ENCODE results near the gene ADIG.

The ADIG gene

DNA sequence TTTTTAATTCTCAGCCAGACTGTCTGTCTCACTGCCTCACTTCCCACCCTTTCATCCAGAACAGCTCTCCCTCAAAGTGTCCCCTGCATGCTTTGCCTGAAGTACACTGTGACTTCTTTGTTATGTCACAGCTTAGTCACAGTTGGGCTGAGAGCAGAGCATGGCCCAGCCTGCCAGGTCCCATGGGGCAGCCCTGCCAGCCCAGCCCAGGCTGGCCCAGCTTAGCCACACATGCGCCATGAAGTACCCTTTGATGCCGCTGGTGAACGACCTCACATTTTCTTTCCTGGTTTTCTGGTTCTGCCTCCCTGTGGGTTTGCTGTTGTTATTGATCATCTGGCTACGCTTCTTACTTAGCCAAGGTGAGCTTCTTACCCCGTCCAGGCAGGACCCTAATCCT lies at the start of gene ADIG:
ADIG (plus strand) TSS at position 185 of the 400 bp plus-strand sequence; CDS start at position 239, 54 bp downstream.
- no peak for DNase-seq (ENCODE audit: low read depth in 2 of 3, low spot score in 2 of 3)

DNA sequence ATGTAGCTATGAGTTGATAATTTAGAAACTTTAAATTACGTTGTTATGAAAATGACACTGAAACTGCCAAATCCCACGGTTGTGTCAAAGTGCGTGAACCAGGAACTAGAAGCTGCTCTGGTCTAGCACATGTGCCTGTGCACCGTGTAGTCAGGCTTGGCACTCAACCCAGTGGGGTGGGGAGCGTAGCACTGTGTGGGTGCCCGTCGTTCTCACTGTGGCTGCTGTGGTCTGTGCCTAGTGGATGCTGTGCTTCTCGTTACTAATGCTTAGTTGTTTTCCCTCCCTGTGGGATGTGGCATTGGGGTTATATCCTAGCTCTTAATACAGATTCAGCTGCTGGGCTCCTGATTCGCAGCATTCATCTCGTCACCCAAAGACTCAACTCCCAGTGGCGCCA lies 46.2 kb upstream of the ADIG start:
- no peak for DNase-seq (ENCODE audit: low read depth in 2 of 3, low spot score in 2 of 3)

DNA sequence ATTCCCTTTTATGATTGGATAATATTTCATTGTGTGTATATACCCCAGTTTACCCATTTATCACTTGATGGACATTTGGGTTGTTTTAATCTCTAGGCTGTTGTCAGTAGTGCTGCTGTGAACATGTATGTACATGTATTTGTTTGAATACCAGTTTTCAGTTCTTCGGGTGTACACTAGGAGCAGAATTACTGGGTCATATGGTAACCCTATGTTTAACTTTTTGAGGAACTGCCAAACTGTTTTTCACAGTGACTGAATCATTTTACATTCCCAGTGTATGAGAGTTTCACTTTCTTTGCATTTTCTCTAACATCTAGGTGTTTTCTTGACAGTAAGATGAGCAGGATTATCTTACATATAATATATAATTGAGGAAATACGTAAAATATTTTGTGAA lies 44.7 kb upstream of the ADIG start:
- no peak for DNase-seq (ENCODE audit: low read depth in 2 of 3, low spot score in 2 of 3)

DNA sequence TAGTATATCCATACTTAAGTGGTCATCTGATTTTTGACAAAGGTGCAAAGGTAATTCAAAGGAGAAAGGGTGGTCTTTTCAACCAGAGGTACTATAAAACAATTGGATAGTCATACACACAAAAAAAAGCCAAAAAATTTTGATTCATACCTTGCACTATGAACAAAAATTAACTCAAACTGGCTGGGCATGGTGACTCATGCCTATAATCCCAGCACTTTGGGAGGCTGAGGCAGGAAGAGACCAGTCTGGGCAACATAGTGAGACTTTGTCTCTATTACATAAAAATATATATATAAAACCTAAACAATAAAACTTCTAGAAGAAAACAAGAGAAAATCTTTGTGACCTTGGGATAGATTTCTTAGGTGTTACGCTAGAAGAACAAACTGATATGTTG lies 43.8 kb upstream of the ADIG start:
- no peak for DNase-seq (ENCODE audit: low read depth in 2 of 3, low spot score in 2 of 3)

DNA sequence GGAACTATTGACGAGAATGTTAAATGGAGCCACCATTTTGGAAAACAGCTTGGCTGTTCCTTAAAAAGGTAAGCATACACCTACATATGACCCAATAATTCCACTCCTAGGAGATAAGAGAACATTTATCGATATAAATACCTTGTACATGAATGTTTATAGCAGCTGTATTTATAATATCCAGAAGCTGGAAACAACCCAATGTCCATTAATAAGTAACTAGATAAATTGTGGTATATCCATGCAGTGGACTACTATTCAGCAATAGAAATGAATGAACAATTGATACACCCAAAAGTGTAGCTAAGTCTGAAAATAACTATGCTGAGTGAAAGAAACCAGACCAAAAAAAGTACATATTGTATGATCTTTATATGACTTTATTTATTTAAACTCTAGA lies 42.2 kb upstream of the ADIG start:
- no peak for DNase-seq (ENCODE audit: low read depth in 2 of 3, low spot score in 2 of 3)

DNA sequence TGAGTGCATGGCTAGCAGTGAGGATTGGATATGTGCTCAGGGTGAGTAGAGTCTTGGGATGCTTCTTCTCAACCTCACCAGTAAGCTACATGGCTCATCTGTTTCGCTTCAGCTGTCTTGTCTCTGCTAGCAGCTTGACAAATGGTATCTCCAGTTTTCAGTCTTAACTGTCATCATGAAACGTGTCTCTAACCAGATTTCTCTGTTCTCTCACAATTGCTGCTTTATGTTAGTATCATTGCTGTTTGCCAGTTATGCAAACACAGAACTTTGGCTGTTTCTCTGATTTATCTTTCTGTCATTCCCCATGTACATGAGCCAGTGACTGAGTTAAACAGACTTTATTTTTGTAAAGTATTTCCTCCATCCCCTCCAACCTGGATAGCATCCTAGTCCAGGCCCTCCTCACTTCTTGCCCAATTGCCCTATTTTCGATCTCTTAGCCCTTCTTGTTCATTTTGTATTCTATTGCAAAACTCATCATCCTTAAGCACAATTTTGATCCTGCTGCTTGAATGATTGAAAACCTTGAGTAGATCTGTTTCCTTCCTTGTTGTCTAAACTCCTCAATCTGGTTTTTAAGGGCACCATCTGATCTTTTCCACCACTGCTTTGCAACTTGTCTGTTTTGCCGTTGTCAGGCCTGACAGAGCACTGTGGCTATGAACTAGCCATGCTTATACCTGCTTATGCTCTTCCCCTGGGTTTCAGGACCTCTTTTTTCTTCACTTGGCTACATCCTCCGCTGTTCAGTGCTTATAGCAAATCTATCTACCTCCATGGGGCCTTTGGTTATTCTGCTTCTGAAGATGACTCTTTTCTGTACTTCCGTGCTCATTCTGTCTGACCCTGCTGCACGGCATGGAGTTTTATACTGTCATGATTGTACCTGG lies 37.7 kb upstream of the ADIG start:
- DNase-seq (ENCODE audit: low read depth in 2 of 3, low spot score in 2 of 3), result no peak

DNA sequence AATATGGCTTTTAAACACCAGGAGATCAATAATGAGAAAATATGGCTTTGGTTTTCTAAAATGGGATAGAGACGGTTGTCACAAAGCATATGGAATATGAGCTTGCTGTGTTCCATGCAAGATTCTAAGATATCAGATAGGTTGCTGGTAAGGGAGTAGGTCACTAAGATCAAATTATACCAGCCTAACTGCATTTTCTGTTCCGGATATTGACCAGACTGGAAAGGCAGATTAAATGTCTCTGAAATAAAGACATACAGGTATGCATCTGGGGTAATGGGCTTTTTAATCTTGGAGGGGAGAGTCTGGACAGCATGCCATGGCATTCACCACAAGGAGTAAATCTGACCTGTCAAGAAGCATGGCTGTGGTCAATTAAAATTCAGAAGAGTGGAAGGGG lies 35.2 kb upstream of the ADIG start:
- DNase-seq (ENCODE audit: low read depth in 2 of 3, low spot score in 2 of 3), result no peak

DNA sequence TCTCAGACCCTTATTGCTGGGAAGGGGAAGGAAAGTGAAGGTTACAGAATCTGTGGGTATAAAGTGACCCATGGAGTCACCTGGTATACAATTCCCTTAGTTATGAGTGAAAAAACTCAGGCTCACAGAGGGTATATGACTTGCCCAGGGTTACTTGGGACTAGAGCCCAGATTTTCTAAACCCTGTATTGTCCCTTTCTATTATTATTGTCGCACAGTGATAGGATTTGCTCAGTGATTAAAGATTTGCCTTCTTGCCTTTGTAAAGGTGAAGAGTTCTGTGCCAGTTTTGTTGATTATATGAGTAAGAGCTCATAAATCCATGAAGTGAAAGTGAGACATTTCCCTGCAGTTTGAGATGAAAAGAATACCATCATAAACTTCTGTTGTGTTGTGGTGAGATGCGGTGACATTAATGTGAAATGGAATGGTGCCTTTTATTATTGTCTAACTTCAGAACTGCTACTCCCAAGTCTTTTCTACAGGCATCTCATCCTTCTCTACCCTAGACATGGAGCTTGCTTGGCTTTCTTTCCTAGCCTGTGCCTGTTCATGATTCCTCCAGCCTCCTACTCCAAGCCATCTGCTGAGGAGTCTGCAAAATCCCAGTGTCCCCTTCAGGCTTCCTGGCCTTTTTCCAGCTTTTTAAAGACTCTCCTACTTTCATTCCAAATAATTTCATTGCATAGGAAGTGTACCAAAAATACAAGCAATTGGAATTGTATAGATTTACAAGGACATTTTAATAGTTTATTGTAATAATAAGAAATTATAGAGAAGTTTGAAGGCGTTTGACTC lies 33.5 kb upstream of the ADIG start:
- DNase-seq (ENCODE audit: low read depth in 2 of 3, low spot score in 2 of 3), result no peak

DNA sequence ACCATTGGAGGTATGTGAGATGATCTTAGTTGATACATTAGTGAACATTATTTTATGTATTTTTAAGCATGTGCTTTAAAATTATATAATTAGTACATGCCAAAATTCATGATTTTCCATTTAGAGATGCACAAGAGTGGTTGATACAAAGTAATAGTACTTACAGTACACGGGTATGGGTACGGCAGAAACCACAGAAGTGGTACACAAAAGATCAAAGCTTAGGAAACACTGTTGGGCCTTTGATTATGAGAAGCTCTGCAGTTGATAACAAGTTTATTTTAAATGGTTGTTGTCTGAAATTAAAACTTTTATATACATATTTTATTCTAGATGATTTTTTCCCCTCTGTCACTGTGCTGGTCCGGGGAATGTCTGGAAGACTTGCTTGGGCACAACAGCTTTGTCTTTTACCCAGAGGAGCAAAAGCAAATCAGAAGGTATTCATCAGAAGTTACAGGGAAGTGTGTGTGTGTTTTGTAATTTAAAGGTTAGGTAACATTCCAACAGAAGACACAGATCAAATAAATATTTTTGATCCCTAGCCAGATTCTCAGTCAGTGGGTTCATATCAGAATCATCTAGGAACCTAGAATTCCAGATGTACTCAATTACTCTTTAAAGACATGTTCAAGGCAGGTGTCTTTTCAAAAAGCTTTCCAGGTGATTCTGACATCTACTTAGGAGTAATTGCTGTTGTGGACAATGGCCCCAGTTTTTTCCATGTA lies 32.5 kb upstream of the ADIG start:
- DNase-seq (ENCODE audit: low read depth in 2 of 3, low spot score in 2 of 3), result no peak

DNA sequence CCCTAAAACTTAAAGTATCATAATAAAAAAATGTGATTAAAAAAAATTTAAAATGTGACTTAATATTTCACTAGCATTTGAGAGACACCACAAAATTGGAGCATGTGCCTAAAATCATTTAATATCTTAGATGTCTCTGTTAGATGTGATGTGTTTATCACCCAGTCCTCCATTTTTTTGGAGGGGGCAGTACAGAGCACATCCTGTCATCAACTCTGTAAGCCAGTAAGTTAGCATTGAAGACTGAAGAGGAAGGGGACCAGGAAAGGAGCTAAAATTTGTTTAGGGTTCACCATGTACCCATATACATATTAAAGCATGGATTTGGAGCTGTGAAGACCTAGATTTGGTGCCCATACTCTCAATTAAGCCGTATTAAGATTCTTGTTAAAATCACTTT lies 30.7 kb upstream of the ADIG start:
- DNase-seq (ENCODE audit: low read depth in 2 of 3, low spot score in 2 of 3), result no peak

DNA sequence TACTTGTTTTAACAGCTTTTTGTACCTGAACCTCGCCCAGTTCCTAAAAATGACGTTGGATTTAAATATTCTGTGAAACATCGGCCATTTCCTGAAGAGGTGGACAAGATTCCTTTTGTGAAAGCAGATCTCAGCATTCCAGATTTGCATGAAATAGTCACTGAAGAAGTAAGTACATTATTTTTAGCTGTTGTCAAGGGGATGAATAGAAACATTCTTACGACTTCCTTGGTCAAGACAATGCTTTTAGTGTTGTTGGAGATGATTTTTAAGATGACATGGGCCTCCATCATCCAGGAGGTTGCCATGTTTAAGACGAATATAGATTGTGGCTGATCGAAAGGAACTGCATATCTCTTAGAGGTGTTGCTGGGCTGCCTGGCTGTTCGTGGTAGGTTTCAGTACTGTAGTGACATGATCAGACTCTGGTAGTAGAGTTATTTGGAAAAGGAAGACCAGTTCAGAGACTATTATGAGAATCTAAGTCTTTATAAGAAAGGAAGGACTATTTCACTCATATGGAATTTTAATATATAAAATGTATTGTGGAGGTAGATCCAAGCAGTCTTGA lies 29.9 kb upstream of the ADIG start:
- no peak for DNase-seq (ENCODE audit: low read depth in 2 of 3, low spot score in 2 of 3)

DNA sequence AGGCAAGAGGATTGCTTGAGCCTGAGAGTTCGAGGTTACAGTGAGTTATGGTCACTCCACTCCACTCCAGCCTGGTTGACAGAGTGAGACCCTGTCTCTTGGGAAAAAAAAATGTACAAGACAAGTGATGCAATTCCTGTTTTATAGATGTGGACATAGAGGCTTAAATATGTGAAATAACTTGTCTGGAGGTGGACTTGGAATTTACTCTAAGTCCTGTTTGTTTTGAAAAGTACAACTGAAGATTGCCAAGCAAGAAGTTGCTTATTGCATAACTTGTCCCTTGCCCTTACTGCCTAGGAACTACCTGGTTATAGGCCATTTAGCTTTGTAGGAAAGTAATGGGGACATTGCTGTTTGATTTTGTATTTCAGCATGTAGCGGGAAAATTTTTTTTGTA lies 26.0 kb upstream of the ADIG start:
- DNase-seq (ENCODE audit: low read depth in 2 of 3, low spot score in 2 of 3), result no peak

DNA sequence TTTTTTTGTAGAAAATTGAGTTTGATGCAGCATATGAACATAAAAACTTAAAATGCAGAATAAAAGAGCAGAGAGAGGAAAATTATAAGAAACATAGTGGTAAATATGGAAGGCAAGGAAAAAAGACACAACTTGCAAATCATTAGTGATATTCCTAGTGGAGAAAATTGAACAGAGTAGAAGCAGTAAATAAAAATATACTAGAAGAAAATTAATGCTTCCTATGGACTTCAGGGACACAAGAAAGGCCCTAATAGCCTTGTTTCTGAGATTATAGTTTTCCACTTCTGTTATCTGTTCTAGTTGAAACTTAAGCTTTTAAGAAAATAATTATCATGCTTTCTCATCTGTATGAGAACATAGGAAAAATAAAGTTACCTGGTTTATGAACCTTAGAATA lies 25.6 kb upstream of the ADIG start:
- no peak for DNase-seq (ENCODE audit: low read depth in 2 of 3, low spot score in 2 of 3)

DNA sequence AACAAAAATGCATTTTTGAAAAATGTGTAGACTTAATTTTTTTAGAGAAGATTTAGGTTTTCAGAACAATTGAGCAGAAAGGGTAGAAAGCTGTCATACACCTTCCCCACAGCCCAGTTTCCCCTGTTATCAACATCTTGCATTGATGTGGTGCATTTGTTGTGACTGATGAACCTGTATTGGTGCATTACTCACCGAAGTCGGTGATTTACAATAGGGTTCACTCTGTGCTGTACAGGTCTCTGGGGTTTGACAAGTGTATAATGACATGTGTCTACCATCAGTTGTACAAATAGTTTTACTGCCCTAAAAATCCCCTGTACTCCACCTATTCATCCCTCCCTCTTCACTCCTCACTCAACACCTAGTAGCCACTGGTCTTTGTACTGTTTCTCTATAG lies 23.8 kb upstream of the ADIG start:
- DNase-seq (ENCODE audit: low read depth in 2 of 3, low spot score in 2 of 3), result no peak

DNA sequence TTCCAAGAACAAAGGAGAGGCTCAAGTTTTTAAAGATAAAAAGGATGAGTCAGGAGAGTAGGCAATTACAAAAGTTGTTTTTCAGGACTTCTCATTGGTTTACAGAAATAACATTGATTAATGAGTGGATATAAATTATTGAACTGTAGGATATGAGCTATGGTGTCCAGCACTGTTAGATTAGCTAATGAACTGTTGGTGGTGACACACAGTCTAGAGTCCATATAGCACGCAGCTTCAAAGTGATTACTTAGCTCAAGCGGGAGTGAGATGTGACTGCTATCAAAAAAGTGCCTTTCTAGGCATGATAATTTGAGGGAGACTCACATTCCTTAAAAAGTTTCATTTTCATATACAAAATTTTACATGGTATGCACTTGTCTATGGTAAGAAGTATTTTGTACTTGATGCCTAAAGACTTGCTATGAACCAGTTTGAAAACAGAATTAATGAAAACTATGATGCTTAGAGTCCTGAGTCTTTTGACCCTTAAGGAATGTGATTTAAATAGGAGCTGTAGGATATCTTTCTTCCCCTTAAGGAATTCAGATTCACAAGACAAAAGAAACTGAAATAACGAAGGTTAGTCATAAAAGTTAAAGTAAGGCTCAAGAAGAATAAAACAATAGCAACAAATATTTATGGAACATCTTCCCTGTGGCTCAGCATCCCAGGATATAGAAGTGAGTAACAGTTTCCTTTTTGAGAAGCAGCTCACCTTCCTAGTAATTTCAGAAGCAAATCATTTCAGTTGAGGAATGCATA lies 22.2 kb upstream of the ADIG start:
- DNase-seq (ENCODE audit: low read depth in 2 of 3, low spot score in 2 of 3), result no peak

DNA sequence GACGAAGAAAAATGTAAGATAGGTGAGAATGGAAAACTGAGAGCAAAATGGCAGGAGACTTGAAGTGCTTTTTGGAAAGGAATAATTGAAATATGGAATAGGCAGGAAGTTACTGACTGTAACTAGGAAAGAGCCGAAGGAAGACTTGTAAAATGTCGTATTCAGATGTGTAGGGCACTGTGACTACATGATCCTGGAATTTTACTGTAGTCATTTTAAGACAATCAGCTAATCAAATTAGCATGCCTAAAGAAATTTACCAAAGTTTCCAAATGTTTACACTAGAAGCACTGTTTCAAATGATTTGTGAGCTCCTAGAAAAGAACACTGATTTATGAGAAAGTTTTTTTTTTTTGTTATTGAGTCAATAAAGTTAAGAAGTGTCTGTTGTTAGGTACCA lies 21.2 kb upstream of the ADIG start:
- DNase-seq (ENCODE audit: low read depth in 2 of 3, low spot score in 2 of 3), result no peak

DNA sequence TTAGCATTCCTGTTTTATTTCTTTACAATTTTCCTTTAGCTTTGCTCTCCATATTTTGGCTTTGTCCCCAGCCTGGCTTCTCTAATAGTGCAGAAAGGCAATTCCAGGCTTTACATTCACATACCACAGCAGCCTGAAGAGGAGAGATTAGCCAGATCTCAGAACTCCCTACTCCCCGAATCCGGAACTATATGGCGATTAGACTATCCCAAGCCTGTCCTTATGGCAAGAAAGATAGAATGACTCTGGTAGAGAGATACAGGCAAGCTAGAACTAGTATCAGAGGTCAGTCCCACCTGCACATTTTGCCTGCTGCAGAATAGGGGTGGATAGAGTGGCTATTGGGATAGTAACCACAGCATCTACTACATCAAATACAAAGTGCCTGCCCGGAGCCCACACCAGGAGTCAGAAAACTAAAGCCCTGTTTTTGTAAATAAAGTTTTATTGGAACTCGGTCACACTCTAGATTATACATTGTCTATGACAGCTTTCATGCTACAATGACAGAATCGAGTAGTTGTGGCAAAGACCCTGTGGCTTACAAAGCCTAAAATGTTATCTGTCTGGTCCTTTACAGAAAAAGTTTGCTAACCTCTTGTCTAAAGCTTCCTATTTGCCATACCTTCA lies 17.1 kb upstream of the ADIG start:
- no peak for DNase-seq (ENCODE audit: low read depth in 2 of 3, low spot score in 2 of 3)

DNA sequence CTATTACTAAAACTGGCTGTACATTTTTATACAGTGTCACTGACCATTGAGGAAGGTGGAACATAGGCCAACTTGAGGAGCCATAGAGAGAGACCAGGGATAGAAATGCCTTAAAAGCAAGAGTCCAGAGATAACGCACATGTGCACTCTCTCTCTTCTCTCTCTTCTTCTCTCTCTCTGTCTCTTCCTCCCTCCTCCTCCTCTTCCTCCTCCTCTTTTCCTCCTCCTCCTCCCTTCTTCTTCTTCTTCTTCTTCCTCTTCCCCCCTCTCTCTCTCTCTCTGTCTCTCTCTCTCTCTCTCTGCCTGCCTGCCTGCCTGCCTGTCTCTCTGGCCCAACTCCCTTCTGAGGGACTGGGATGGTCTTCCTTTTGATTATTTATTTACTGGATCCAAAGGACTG lies 16.3 kb upstream of the ADIG start:
- no peak for DNase-seq (ENCODE audit: low read depth in 2 of 3, low spot score in 2 of 3)

DNA sequence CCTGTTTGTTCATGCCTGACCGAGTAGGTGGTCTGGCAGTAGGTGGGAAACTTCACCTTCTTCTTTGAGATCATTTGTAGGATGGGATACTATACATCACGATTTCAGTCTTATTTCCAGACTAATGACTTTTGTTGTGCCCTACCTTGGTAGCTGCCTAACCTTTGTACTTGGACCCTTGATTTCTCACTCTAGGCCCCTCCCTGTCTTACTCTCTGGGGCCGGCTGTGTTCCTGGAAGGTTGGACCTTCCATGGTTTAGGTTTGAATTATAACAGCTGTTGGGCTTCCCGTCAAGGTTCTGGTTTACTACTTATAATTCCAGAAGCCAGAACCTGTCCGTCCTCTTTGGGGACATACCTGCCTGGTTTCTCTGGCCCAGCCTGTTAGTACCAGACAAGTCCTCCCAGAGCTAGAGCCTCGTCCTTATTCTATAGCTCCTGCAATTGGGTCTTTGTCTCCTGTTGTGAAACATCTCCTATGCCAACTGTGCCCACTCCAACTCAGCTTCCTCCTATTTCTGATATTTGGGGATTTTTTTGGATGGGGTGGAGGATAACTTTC lies 14.9 kb upstream of the ADIG start:
- DNase-seq (ENCODE audit: low read depth in 2 of 3, low spot score in 2 of 3), result no peak

Measured in activated CD8-positive, alpha-beta memory T cell treated with anti-CD3 and anti-CD28 coated beads for 48 hours (primary cell).